Stimulated activated naive CD8-positive, alpha-beta T cell treated with anti-CD3 and anti-CD28 coated beads, Interleukin-15, Interleukin-2, amounts not matched to agents 100 ng/mL and 50 ng/mL, for 24 hours (primary cell): Measurements from ENCODE around the gene KRTAP5-7.
"Not testable (repeated sequence)": the region's sequence is repeated elsewhere in the genome, so short reads cannot be mapped to it uniquely, and the experiment has no call there.

Source experiments
- H3K27ac Mint-ChIP-seq: one replicate; pipeline ENCODE4 v1.8.0; 2021; ENCODE audit warnings: mild to moderate bottlenecking, mixed read lengths
- H3K27me3 Mint-ChIP-seq: one replicate; pipeline ENCODE4 v1.8.0; 2021; ENCODE audit warnings: mixed read lengths
- H3K36me3 Mint-ChIP-seq: one replicate; pipeline ENCODE4 v1.8.0; 2021; ENCODE audit warnings: low read depth, mixed read lengths
- H3K4me1 Mint-ChIP-seq: one replicate; pipeline ENCODE4 v1.8.0; 2021; ENCODE audit warnings: low read depth, mixed read lengths
- H3K4me3 Mint-ChIP-seq: one replicate; pipeline ENCODE4 v1.8.0; 2021; ENCODE audit warnings: mild to moderate bottlenecking, mixed read lengths
- H3K9me3 Mint-ChIP-seq: one replicate; pipeline ENCODE4 v1.8.0; 2021; ENCODE audit warnings: mixed read lengths

KRTAP5-7 gene

GRCh38 chr11:71555508-71555907 is 28.4 kb downstream of the KRTAP5-7 start:
- Mint-ChIP-seq H3K27ac (no peak overlapping the region), H3K4me1 (peaks cover 7% of the 10 kb centered on the region), H3K4me3 (no peak overlapping the region), H3K36me3 (no peaks in the 10 kb centered on the region), H3K27me3 (peaks cover 17% of the 10 kb centered on the region), H3K9me3 (no peaks in the 10 kb centered on the region)

DNA sequence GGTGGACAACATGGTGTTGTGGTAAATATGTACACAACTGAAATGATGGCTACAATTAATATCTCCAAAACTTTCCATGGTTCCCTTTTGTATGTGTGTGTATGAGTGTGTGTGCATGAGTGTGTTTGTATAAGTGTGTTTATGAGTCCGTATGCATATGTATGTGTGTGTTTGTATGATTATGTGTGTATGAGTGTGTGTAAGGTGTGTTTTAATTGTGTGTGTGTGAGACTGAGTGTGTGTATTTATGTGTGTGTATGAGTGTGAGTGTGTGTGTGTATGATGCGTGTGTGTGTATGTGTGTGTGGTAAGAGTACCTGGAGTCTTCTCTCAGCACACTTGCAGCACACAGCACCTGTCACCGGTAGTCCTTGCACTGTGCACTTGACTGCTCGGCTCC is 29.0 kb downstream of the KRTAP5-7 start:
- no peaks in the 10 kb centered on the region for H3K36me3 Mint-ChIP-seq

GRCh38 chr11:71557257-71557656 is 30.2 kb downstream of the KRTAP5-7 start:
- Mint-ChIP-seq H3K27ac (no peak overlapping the region), H3K4me1 (no peaks in the 10 kb centered on the region), H3K4me3 (no peak overlapping the region), H3K36me3 (no peaks in the 10 kb centered on the region), H3K27me3 (peaks cover 27% of the 10 kb centered on the region), H3K9me3 (no peaks in the 10 kb centered on the region)

More for the DNA sequence above, 29.0 kb downstream of the KRTAP5-7 start:
- Mint-ChIP-seq H3K9me3 (no peaks in the 10 kb centered on the region), H3K27ac (no peak overlapping the region), H3K4me3 (no peak overlapping the region), H3K27me3 (peaks cover 20% of the 10 kb centered on the region), H3K4me1 (peaks cover 7% of the 10 kb centered on the region)

DNA sequence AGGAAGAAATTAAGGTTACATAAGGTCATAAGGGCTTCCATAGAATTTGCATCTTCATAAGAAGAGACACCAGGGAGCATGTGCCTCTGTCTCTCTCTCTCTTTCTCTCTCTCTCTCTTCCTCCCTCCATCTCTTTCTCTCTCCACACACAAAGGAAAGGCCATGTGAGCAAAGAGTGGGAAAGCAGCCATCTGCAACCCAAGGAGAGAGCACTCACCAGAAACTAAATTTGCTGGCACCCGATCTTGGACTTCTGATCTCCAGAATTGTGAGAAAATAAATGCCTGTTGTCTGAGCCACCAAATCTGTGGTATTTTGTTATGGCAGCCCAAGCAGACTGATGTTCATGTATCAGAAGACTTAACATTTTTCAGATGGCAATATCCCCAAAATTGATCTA is 31.9 kb downstream of the KRTAP5-7 start:
- H3K27ac Mint-ChIP-seq, result no peak overlapping the region
- H3K36me3 Mint-ChIP-seq, result no peaks in the 10 kb centered on the region
- H3K27me3 Mint-ChIP-seq, result peaks cover 40% of the 10 kb centered on the region
- no peaks in the 10 kb centered on the region for H3K9me3 Mint-ChIP-seq
- no peaks in the 10 kb centered on the region for H3K4me1 Mint-ChIP-seq
- no peak overlapping the region for H3K4me3 Mint-ChIP-seq

- no peaks in the 10 kb centered on the region for H3K36me3 Mint-ChIP-seq
- H3K4me1 Mint-ChIP-seq, result no peaks in the 10 kb centered on the region
- H3K4me3 Mint-ChIP-seq, result no peak overlapping the region
- H3K27ac Mint-ChIP-seq, result no peak overlapping the region
- no peaks in the 10 kb centered on the region for H3K9me3 Mint-ChIP-seq
- peaks cover 54% of the 10 kb centered on the region for H3K27me3 Mint-ChIP-seq
Measured at GRCh38 chr11:71562120-71562519, 35.1 kb downstream of the KRTAP5-7 start.

DNA sequence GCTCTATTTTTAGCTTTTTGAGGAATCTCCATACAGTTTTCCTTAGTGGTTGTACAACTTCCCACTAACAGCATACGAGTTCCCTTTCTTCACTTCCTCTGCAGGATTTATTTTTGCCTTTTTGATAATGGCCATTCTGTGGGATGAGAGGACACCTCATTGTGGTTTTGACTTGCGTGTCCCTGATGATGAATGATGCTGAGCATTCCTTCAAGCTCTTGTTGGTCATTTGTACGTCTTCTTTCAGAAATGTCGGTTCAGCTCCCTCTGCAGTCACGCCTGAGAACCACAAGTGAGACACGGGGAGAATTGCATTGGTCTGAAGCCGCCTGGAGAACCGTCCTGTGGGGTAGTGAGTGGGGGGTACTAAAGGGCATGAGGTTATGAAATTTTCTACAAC is 36.3 kb downstream of the KRTAP5-7 start:
- no peak overlapping the region for H3K27ac Mint-ChIP-seq
- peaks cover 49% of the 10 kb centered on the region for H3K27me3 Mint-ChIP-seq
- H3K36me3 Mint-ChIP-seq, result no peaks in the 10 kb centered on the region
- H3K9me3 Mint-ChIP-seq, result no peaks in the 10 kb centered on the region
- no peak overlapping the region for H3K4me3 Mint-ChIP-seq
- no peaks in the 10 kb centered on the region for H3K4me1 Mint-ChIP-seq

- Mint-ChIP-seq H3K27ac (no peak overlapping the region), H3K36me3 (no peaks in the 10 kb centered on the region), H3K27me3 (peaks cover 49% of the 10 kb centered on the region), H3K9me3 (no peaks in the 10 kb centered on the region), H3K4me1 (no peaks in the 10 kb centered on the region), H3K4me3 (no peak overlapping the region)
Measured at GRCh38 chr11:71564430-71564829, 37.4 kb downstream of the KRTAP5-7 start.

DNA sequence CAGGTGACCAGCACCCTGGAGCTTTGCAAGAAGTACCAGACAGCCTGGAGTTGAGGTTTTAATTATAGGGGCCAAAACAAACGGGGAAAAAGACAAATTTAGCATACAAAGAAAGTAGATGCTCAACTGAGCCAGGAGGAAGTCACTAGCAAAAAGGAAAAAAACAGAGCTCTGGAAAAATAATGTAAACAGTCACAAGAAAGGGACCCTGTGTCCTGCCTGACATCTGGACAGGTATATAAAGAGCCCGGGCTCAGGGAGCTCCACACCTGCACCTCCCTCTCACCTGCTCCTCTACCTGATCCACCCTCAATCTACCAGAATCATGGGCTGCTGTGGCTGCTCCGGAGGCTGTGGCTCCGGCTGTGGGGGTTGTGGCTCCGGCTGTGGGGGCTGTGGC is 38.2 kb downstream of the KRTAP5-7 start, which contains the start of gene KRTAP5-10:
Gene KRTAP5-10, plus strand, starts transcription at position 301 of the 400 bp plus-strand sequence. Its CDS starts 25 bp downstream, at position 326.
- H3K4me1 Mint-ChIP-seq, result no peaks in the 10 kb centered on the region
- H3K9me3 Mint-ChIP-seq, result no peaks in the 10 kb centered on the region
- no peaks in the 10 kb centered on the region for H3K36me3 Mint-ChIP-seq
- H3K4me3 Mint-ChIP-seq, result no peak within 1 kb of the TSS
- peaks cover 45% of the 10 kb centered on the region for H3K27me3 Mint-ChIP-seq
- H3K27ac Mint-ChIP-seq, result no peak within 1 kb of the TSS

DNA sequence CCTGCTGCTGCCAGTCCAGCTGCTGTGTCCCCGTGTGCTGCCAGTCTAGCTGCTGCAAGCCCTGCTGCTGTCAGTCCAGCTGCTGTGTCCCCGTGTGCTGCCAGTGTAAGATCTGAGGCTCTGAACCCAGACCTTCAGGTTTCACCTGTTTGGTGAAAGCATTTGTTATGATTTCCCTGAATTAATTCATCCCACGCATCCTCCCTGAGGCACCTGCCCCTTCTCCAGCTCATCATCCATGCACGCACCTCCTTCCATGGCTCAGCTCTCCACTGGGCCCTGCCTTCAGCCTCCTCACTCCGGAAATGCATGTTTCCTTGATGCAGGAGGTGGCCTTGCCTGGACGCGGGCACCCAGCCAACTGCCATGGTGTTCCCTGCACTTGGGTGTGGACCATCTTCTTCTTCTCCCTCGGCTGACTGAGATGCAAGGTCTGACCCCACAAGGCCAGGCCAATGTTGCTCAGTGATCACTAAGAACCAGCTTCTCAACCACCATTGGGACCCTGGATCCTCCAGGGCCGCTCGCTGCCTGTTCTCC is 39.1 kb downstream of the KRTAP5-7 start:
- Mint-ChIP-seq H3K27me3 (peaks cover 40% of the 10 kb centered on the region), H3K4me1 (no peaks in the 10 kb centered on the region), H3K36me3 (no peaks in the 10 kb centered on the region), H3K27ac (no peak overlapping the region), H3K4me3 (no peak overlapping the region), H3K9me3 (no peaks in the 10 kb centered on the region)

DNA sequence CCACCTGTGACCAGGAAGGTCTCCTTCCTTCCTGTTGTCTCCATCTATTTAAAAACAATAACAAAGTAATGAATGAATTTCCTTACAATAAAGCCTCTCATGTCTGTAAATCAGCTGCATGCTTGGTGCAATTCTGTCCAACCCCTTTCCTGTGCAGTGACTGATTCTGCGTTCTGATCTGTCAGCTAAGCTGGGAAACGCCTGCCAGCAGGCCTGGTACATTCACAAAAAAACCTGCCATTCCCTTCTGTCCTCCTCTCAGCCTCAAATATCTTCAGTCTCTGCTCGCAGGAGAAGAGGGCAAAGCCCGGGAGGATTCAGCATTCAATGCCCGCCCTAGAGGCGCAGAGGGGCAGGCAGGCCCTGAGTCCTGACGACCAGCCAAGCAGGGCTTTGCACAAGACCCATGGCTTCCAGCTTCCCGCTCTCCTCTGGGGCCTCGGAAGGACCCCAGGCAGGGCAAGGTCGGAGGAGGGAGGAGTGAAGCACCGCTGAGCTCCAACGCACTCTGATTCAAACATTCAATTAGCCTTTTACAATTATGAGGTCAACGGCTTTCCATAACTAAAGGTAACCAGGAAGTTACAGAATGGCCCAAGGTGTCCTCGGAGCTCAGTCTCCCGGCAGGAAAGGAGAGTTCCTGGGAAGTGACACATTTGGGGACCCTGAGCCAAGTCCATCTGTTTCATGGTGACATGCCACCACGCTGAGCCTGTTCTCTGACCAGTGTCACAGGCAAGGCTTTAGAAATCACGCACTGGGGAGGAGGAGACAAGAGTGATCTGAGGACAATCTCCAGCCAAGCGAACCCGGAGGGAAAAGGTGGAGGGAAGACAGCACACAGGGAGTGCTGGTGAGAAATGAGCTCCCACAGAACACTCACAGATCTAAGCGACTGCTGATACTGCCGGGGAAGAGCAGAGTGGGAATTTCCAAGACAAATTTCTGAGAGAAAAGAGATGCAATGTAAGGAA is 39.8 kb downstream of the KRTAP5-7 start:
- not testable (repeated sequence) for H3K4me3 Mint-ChIP-seq, H3K27ac Mint-ChIP-seq, H3K36me3 Mint-ChIP-seq, H3K4me1 Mint-ChIP-seq, H3K9me3 Mint-ChIP-seq
- peaks cover 34% of the 10 kb centered on the region for H3K27me3 Mint-ChIP-seq

GRCh38 chr11:71567633-71568032 is 40.6 kb downstream of the KRTAP5-7 start:
- H3K4me1 Mint-ChIP-seq, H3K4me3 Mint-ChIP-seq, H3K36me3 Mint-ChIP-seq, H3K9me3 Mint-ChIP-seq, H3K27ac Mint-ChIP-seq: not testable (repeated sequence)
- H3K27me3 Mint-ChIP-seq, result peaks cover 34% of the 10 kb centered on the region

GRCh38 chr11:71568704-71569349 is 41.8 kb downstream of the KRTAP5-7 start:
- no peaks in the 10 kb centered on the region for H3K9me3 Mint-ChIP-seq
- H3K4me3 Mint-ChIP-seq, result no peak overlapping the region
- H3K4me1 Mint-ChIP-seq, result no peaks in the 10 kb centered on the region
- H3K36me3 Mint-ChIP-seq, result no peaks in the 10 kb centered on the region
- peaks cover 24% of the 10 kb centered on the region for H3K27me3 Mint-ChIP-seq
- H3K27ac Mint-ChIP-seq, result no peak overlapping the region

- not testable (repeated sequence) for H3K4me3 Mint-ChIP-seq, H3K9me3 Mint-ChIP-seq, H3K27me3 Mint-ChIP-seq, H3K27ac Mint-ChIP-seq, H3K36me3 Mint-ChIP-seq, H3K4me1 Mint-ChIP-seq
Measured at GRCh38 chr11:71571101-71571850, 44.2 kb downstream of the KRTAP5-7 start.

DNA sequence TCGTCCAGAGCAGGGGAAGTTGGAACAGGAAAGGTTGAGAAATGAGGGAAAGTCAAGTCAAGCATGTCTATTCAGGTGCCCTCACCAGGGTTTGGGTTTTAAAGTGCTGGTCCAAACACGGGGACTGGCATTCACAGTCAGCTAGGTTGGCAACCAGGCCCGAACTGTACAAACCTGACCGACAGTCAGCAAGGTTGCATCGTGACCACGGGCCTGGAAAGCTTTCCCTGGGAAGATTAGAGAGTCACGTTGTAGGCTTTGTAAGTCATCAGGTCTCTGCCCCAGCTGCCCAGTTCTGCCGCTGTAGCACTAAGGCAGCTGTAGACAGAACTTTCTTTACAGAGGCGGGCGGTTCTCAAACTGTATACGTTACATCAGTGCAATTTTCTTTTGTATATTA is 45.7 kb downstream of the KRTAP5-7 start:
- no peak overlapping the region for H3K4me3 Mint-ChIP-seq
- no peaks in the 10 kb centered on the region for H3K4me1 Mint-ChIP-seq
- no peaks in the 10 kb centered on the region for H3K9me3 Mint-ChIP-seq
- H3K27me3 Mint-ChIP-seq, result peaks cover 4% of the 10 kb centered on the region
- H3K36me3 Mint-ChIP-seq, result no peaks in the 10 kb centered on the region
- no peak overlapping the region for H3K27ac Mint-ChIP-seq

DNA sequence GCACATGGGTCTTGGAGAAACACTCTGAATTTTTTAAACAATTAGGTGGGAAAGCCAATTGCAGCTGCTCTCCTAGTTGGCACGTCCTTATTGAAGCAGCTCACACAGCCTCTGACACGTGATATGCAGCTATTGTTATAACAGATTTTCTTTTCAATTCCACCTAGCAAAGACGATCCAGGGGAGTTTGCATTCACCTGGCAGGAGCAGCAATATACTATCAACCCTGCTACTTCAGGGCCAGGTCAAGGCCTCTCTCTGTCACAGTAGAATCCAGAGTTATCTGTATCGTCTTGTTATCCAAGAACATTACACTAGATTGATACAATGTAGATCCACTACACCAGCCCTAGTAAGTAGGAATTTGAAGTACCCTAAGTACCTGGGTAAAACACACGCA is 47.4 kb downstream of the KRTAP5-7 start:
- Mint-ChIP-seq H3K4me3 (no peak overlapping the region), H3K27ac (no peak overlapping the region)

More for the DNA sequence above, 47.4 kb downstream of the KRTAP5-7 start:
- no peaks in the 10 kb centered on the region for H3K4me1 Mint-ChIP-seq
- H3K27me3 Mint-ChIP-seq, result peaks cover 4% of the 10 kb centered on the region
- no peaks in the 10 kb centered on the region for H3K9me3 Mint-ChIP-seq
- no peaks in the 10 kb centered on the region for H3K36me3 Mint-ChIP-seq
